ENCODE results near the gene LIAS. TPM values are rescaled to one million over a fixed set of nuclear protein-coding genes. Genes with fewer than 3 reads are reported as not detected.
A peak's percentile ranks its signal among the peaks of the same experiment; 100 is the strongest.
"Not testable (repeated sequence)": the region's sequence is repeated elsewhere in the genome, so short reads cannot be mapped to it uniquely, and the experiment has no call there.

Gene LIAS
- total RNA-seq, 6 experiments from 2014 or later = 6.9 to 9.4 (median 8.1) TPM

DNA sequence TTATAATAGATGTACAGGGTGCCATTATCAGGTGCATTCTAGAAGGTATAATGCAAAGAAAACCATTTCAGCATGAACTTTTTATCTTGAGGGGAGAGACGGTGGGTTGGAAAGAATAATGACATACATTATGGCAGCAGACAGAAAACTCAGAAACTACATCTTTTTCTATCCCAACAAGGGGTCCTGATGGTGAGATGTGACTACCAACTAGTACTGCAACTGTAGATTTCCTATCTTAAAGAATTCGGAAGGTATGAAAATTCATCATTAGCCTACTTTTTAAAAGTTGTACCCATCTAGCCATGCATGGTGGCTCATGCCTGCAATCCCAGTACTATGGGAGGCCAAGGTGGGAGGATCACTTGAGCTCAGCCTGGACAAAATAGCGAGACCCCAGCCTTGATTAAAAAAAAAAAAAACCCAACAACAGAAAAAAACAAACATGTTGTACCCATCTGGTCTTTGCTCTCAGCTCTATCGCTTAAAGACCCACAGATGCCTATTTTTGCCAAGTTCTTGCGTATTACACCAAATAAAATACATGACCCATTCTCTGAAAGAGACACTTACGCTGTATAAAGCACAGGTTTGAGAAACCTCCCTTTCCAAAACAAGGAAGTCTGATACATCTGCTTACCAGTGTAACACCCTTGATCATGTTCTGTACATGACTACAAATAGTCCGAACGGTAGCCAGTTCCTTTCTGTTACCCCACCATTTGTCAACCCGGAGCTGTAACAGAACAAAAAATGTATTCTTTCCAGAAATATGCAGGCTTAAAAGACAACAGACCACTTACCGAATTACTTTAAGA, 1.7 kb upstream of the LIAS start:
- no peak for DNase-seq
- peak overlapping the region; percentile 99 for H3K27ac Mint-ChIP-seq
- no peaks in the 10 kb centered on the region for H3K9me3 Mint-ChIP-seq
- H3K27me3 Mint-ChIP-seq (ENCODE audit: insufficient read depth) = peaks cover 7% of the 10 kb centered on the region
- no peak for TF ChIP-seq CTCF (IDR thresholded peaks at IDR 0.05)
- H3K36me3 Mint-ChIP-seq (ENCODE audit: low read depth) = peaks cover 58% of the 10 kb centered on the region
- peaks cover 51% of the 10 kb centered on the region for H3K4me1 Mint-ChIP-seq (ENCODE audit: low read depth)
- H3K4me3 Mint-ChIP-seq = peak overlapping the region; percentile 99

DNA sequence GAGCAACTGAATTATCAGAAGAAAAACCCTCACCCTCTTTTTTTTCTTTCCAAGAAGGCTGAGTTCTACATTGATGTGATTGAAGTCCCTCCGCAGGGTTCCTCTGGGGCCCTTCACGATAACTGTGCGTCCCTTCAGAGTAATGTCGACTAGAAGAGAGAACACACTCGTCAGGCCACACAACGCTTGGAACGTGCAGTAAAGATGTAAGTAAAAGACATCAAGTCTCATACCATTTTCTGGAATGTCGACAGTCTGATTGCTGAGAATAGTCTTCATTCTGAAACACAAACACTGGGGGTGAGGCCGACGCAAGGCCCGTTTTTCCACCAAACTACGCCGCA, 723 bp upstream of the LIAS start:
- peak overlapping the region; percentile 99 for H3K4me3 Mint-ChIP-seq
- H3K27me3 Mint-ChIP-seq (ENCODE audit: insufficient read depth); DNase-seq; H3K9me3 Mint-ChIP-seq: not testable (repeated sequence)
- peak overlapping the region; percentile 99 for H3K27ac Mint-ChIP-seq
- H3K36me3 Mint-ChIP-seq (ENCODE audit: low read depth) = peaks cover 48% of the 10 kb centered on the region
- peaks cover 41% of the 10 kb centered on the region for H3K4me1 Mint-ChIP-seq (ENCODE audit: low read depth)

GRCh38 chr4:39464886-39465501, 6.1 kb downstream of the LIAS start:
- Mint-ChIP-seq H3K27me3 (ENCODE audit: insufficient read depth) (no peaks in the 10 kb centered on the region), H3K9me3 (no peaks in the 10 kb centered on the region), H3K4me1 (ENCODE audit: low read depth) (peaks cover 29% of the 10 kb centered on the region), H3K36me3 (ENCODE audit: low read depth) (peaks cover 4% of the 10 kb centered on the region; the same call in 1 of the 2 replicates), H3K4me3 (no peak overlapping the region; the same call in 1 of the 2 replicates), H3K27ac (peak overlapping the region; percentile 86)
- TF ChIP-seq CTCF (IDR thresholded peaks at IDR 0.05) = peak; percentile 57
- DNase-seq = peak; percentile 79

GRCh38 chr4:39466747-39467146, 7.9 kb downstream of the LIAS start:
- DNase-seq = no peak
- Mint-ChIP-seq H3K4me1 (ENCODE audit: low read depth) (peaks cover 20% of the 10 kb centered on the region), H3K4me3 (no peak overlapping the region), H3K27ac (no peak overlapping the region), H3K9me3 (no peaks in the 10 kb centered on the region), H3K27me3 (ENCODE audit: insufficient read depth) (no peaks in the 10 kb centered on the region), H3K36me3 (ENCODE audit: low read depth) (peaks cover 4% of the 10 kb centered on the region; the same call in 1 of the 2 replicates)
- TF ChIP-seq CTCF (IDR thresholded peaks at IDR 0.05) = no peak

GRCh38 chr4:39467464-39467863, 8.6 kb downstream of the LIAS start:
- no peak for DNase-seq
- no peak for TF ChIP-seq CTCF (IDR thresholded peaks at IDR 0.05)
- Mint-ChIP-seq H3K9me3 (no peaks in the 10 kb centered on the region), H3K4me1 (ENCODE audit: low read depth) (peaks cover 20% of the 10 kb centered on the region), H3K27me3 (ENCODE audit: insufficient read depth) (no peaks in the 10 kb centered on the region), H3K27ac (no peak overlapping the region), H3K4me3 (no peak overlapping the region), H3K36me3 (ENCODE audit: low read depth) (peaks cover 4% of the 10 kb centered on the region; the same call in 1 of the 2 replicates)
